HCT116 (cell line): ENCODE measurements around the gene MCUR1.

ENCODE experiments used
- CBX3 ChIP-seq: IDR thresholded peaks from 2 replicates; pipeline ENCODE4 v1.6.1; 2012; ENCODE audit warnings: low read depth
- CTCF ChIP-seq, 3 experiments: fragments of 200-600 bp in 1 of 3; sonication (generic) in 1 of 3; IDR thresholded peaks in 2 of 3; conservative IDR thresholded peaks in 1 of 3; 2 replicates each; pipeline ENCODE4 v1.5.1; 2012 to 2017; ENCODE audit warnings: low read depth in 2 of 3, low read length in 2 of 3, antibody characterized with exemption in 1 of 3, borderline replicate concordance in 1 of 3, control low read depth in 1 of 3, mild to moderate bottlenecking in 1 of 3, mixed read lengths in 1 of 3, mixed run types in 1 of 3, moderate library complexity in 1 of 3; ENCODE audit not compliant: insufficient read depth in 1 of 3
- EZH2 ChIP-seq: fragments of 200-600 bp; sonication (generic); IDR thresholded peaks from 2 replicates; pipeline ENCODE4 v1.6.1; 2017; ENCODE audit warnings: antibody characterized with exemption, mixed run types
- EZH2phosphoT487 ChIP-seq: fragments of 200-600 bp; IDR thresholded peaks from 2 replicates; pipeline ENCODE4 v1.6.1; 2018; ENCODE audit warnings: antibody characterized with exemption, borderline replicate concordance
- MAX ChIP-seq: IDR thresholded peaks from 2 replicates; pipeline ENCODE4 v1.6.1; 2012
- POLR2A ChIP-seq: IDR thresholded peaks from 2 replicates; pipeline ENCODE4 v1.7.0; 2011; ENCODE audit warnings: borderline replicate concordance; ENCODE audit not compliant: insufficient read depth, insufficient read length; ENCODE audit errors: extremely low read depth
- POLR2AphosphoS5 ChIP-seq: IDR thresholded peaks from 2 replicates; pipeline ENCODE4 v1.6.1; 2011; ENCODE audit warnings: mild to moderate bottlenecking, low read depth, low read length, moderate library complexity
- REST ChIP-seq: IDR thresholded peaks from 2 replicates; pipeline ENCODE4 v1.6.1; 2012; ENCODE audit warnings: low read depth
- SP1 ChIP-seq: IDR thresholded peaks from 2 replicates; pipeline ENCODE4 v1.6.1; 2012; ENCODE audit warnings: low read depth
- TCF7L2 ChIP-seq: IDR thresholded peaks from 2 replicates; pipeline ENCODE4 v1.7.0; 2011; ENCODE audit warnings: borderline replicate concordance, inconsistent platforms; ENCODE audit not compliant: insufficient read depth, insufficient read length; ENCODE audit errors: extremely low read depth
- YY1 ChIP-seq: IDR thresholded peaks from 2 replicates; pipeline ENCODE4 v1.6.1; 2011; ENCODE audit warnings: low read length, low read depth, moderate library complexity, mild to moderate bottlenecking; ENCODE audit not compliant: insufficient replicate concordance; ENCODE audit errors: extremely low read depth
- ZBTB33 ChIP-seq: IDR thresholded peaks from 2 replicates; pipeline ENCODE4 v1.6.1; 2011; ENCODE audit warnings: mild to moderate bottlenecking, low read length, moderate library complexity; ENCODE audit not compliant: insufficient replicate concordance; ENCODE audit errors: extremely low read depth
- ZNF274 ChIP-seq: fragments of 200-500 bp; sonication (Bioruptor generic); IDR thresholded peaks from 2 replicates; pipeline ENCODE4 v1.6.1; 2014; ENCODE audit warnings: mild to moderate bottlenecking, low read depth, low read length, inconsistent platforms

GRCh38 chr6:13794184-13794583 is 20.2 kb downstream of the MCUR1 start:
- TF ChIP-seq CTCF (IDR thresholded peaks at IDR 0.05 in 2 of 3, conservative IDR thresholded peaks at IDR 0.05 in 1 of 3; ENCODE audit: borderline replicate concordance in 1 of 3, insufficient read depth in 1 of 3, low read depth in 2 of 3, low read length in 2 of 3), result no peak
- no peak for TF ChIP-seq SP1
- TF ChIP-seq MAX, result no peak
- TF ChIP-seq REST, result no peak
- no peak for TF ChIP-seq POLR2A
- no peak for TF ChIP-seq EZH2phosphoT487
- TF ChIP-seq YY1, result no peak
- no peak for TF ChIP-seq TCF7L2
- no peak for TF ChIP-seq ZNF274
- no peak for TF ChIP-seq ZBTB33
- no peak for TF ChIP-seq POLR2AphosphoS5
- no peak for TF ChIP-seq CBX3
- TF ChIP-seq EZH2, result no peak
